HG02973 (cell line): ENCODE measurements around the gene RIMS4.

Experiments used
- ATAC-seq: cut with Tn5 transposase; IDR thresholded peaks from one replicate; pipeline ENCODE4 v1.9.1; 2021; ENCODE audit warnings: moderate library complexity; ENCODE audit not compliant: unreplicated experiment

RIMS4 gene

DNA sequence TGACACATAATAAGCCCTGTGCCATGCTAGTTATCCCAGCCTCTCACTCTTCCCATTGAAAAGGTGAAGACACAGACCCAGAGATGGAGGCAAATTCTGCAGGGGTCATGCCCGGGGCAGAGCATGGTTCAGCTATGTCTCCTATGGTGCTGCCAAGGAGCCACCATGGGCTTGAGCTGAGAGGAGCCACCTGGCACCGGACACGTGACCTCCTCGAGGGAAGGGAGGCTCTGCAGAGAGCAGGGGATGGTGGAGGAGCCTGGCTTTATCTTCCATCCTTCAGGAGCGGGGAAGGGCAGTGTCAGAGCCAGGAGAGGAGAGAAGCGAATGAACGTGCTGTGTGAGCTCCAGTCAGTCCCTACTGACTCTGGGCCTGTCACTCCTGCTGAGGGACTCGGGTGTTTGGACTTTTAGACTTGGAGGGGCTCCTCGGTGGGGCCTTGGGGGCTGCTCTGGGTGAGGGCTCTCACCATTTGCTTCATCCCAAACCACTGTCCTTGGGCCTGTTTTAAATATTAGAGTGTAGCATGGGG is 106.3 kb downstream of the RIMS4 start:
- no peak for ATAC-seq

- ATAC-seq, result no peak
Measured at GRCh38 chr20:44703183-44703925, 107.0 kb downstream of the RIMS4 start.

- no peak for ATAC-seq
Measured at GRCh38 chr20:44702776-44703175, 107.6 kb downstream of the RIMS4 start.

DNA sequence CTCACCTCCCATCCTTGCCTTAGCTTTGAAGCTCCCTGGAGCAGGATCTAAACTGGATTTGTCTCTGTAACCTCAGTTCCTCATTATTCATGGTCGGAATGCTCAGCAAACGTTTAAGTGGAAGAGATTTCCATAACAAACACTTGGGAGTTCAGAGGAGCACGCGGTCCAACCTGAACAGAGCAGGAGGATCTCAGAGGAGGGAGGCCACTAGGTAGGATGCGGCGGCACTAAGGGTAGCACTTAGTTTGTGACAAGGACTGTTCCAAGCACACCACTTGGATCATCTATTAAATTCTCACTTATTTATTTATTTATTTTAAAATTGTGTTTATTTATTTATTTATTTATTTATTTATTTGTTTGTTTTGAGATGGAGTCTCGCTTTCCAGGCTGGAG is 108.5 kb downstream of the RIMS4 start:
- no peak for ATAC-seq
